ENCODE results near the gene STARD10. TPM values are rescaled to one million over a fixed set of nuclear protein-coding genes. Genes with fewer than 3 reads are reported as not detected.
A peak's percentile ranks its signal among the peaks of the same experiment; 100 is the strongest.

Gene STARD10
- total and polyA plus RNA-seq, 9 of the 15 experiments (the other 6 are each of a cell fraction or from before 2014, with no cell fraction given) = 0.15 to 52.9 (median 32.3) TPM

GRCh38 chr11:72812967-72813739 is 19.3 kb upstream of the STARD10 start (continued):
- TF ChIP-seq BCLAF1 (IDR thresholded peaks at IDR 0.05; ENCODE audit: borderline replicate concordance in 1 of 2, control insufficient read depth in 1 of 2, low read depth in 2 of 2, low read length in 1 of 2) (no peak), ASH1L (IDR thresholded peaks at IDR 0.05; ENCODE audit: borderline replicate concordance, low read depth, partially characterized antibody) (no peak), ZFP91 (CRISPR knock-in tag; IDR thresholded peaks at IDR 0.05) (no peak), RNF219 (CRISPR knock-in tag; IDR thresholded peaks at IDR 0.05) (no peak), BRD9 (IDR thresholded peaks at IDR 0.05; ENCODE audit: low read depth, partially characterized antibody) (no peak), SMARCA5 (IDR thresholded peaks at IDR 0.05) (peak; percentile 23; the same call in 1 of the 2 replicates), TEAD4 (IDR thresholded peaks at IDR 0.05; ENCODE audit: low read length) (no peak), TEAD4 (CRISPR knock-in tag; IDR thresholded peaks at IDR 0.05; ENCODE audit: borderline replicate concordance) (no peak), MEF2D (tag; conservative IDR thresholded peaks at IDR 0.05; ENCODE audit: low read depth) (no peak), SMC3 (conservative IDR thresholded peaks at IDR 0.05; ENCODE audit: insufficient read depth, low read depth, low read length) (peak; percentile 30; the same call in 1 of the 2 replicates), TAL1 (IDR thresholded peaks at IDR 0.05) (no peak), SMAD1 (IDR thresholded peaks at IDR 0.05; ENCODE audit: low read depth, low read length, partially characterized antibody) (no peak), IRF1 (CRISPR knock-in tag; IDR thresholded peaks at IDR 0.05; ENCODE audit: borderline replicate concordance) (no peak), MTA2 (IDR thresholded peaks at IDR 0.05; ENCODE audit: low read depth) (no peak), ADNP (tag; IDR thresholded peaks at IDR 0.05) (no peak), ZNF77 (CRISPR knock-in tag; IDR thresholded peaks at IDR 0.05) (no peak), SIN3A (IDR thresholded peaks at IDR 0.05; ENCODE audit: borderline replicate concordance in 2 of 2, control insufficient read depth in 1 of 2, low read depth in 2 of 2, low read length in 2 of 2) (no peak), STAT5B (CRISPR knock-in tag; IDR thresholded peaks at IDR 0.05) (no peak), ZNF589 (CRISPR knock-in tag; IDR thresholded peaks at IDR 0.05; ENCODE audit: low read depth) (no peak)

Measured in K562 (cell line).